NCI-H1092 (cell line): ENCODE results near the gene ALPG.
"Not testable (repeated sequence)": the region's sequence is repeated elsewhere in the genome, so short reads cannot be mapped to it uniquely, and the experiment has no call there.

Experiments
- DNase-seq: peaks from one replicate; lab custom pipeline; 2025; lab: John Stamatoyannopoulos, UW

Gene ALPG

DNA sequence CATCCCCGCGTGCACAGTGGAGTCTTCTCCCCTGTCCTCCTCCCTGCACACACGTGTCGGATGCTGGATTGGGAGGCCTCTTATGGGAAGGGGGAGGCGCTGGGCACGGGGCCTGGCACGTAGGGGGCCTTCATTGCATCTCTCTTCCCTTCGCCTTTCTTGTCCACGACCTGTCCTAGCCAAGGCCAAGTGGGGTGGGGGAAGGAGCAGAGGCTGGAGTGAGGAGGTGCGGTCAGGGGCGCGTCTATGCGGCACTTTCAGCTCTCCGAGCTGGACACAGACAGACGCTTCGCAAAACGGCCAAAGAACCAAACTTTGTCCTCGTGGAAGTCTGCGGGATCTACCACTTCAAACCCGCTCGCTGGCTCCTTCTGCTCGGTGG is 13.4 kb downstream of the ALPG start:
- no peak for DNase-seq

DNA sequence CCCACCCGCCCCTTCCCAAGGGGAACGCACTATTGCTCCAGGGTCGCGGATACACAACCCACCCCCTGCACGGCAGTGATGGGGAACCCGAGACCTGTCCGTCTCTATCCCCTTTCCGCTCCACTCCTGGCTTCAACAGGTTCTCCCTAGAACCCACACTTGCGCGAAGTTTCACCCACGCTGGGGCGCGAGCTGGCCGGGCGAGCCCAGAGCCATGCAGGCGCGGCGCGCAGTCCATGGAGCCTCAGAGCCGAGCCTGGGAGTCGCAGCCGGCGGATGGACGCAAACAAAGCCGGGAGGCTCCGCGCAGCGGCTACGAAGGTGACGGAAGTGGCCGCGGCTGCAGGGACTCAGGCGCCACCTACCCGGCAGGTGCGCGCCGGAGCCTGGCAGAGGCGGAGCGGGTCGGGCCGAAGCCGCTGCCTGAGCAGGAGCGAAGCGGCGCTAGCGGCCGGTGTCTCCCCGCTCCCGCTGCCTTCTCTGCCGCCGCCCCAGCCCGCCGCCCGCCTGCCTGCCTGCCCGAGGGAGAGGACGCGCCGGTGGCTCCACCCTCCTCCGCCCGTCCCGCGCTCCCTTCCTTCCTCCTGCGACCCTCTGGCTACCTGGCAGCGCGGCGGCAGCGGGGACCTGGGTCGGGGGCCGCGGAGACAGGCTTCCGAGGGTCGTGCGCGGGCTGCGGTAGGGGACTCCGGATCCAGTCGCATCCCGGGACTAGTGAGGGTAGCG is 14.0 kb downstream of the ALPG start:
- DNase-seq: no peak

GRCh38 chr2:232421189-232421785 is 14.6 kb downstream of the ALPG start:
- DNase-seq: no peak

DNA sequence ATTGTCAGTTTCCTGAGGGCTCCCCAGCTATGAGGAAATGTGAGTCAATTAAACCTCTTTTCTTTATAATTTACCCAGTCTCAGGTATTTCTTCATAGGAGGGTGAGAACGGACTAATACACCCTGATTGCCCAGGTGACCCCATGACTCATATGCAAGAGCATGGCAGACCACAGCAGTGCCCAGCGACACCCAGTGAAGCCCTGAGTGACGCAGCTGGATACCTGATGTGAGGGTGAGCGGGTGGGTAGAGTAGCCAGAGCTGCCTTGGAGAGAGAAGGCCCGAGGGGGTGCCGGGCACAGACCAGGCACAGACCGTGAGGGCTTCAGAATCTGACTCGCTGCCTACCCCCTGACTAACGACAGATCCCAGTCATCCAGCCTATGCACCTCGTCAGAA is 15.4 kb downstream of the ALPG start:
- DNase-seq: no peak

GRCh38 chr2:232422996-232423395 is 16.4 kb downstream of the ALPG start:
- not testable (repeated sequence) for DNase-seq

DNA sequence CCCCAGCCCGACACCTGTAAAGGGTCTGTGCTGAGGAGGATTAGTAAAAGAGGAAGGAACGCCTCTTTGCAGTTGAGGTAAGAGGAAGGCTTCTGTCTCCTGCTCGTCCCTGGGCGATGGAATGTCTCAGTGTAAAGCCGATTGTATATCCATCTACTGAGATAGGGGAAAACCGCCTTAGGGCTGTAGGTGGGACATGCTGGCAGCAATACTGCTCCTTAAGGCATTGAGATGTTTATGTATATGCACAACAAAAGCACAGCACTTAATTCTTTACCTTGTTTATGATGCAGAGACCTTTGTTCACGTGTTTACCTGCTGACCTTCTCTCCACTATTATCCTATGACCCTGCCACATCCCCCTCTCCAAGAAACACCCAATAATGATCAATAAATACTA is 16.8 kb downstream of the ALPG start:
- DNase-seq: not testable (repeated sequence)

DNA sequence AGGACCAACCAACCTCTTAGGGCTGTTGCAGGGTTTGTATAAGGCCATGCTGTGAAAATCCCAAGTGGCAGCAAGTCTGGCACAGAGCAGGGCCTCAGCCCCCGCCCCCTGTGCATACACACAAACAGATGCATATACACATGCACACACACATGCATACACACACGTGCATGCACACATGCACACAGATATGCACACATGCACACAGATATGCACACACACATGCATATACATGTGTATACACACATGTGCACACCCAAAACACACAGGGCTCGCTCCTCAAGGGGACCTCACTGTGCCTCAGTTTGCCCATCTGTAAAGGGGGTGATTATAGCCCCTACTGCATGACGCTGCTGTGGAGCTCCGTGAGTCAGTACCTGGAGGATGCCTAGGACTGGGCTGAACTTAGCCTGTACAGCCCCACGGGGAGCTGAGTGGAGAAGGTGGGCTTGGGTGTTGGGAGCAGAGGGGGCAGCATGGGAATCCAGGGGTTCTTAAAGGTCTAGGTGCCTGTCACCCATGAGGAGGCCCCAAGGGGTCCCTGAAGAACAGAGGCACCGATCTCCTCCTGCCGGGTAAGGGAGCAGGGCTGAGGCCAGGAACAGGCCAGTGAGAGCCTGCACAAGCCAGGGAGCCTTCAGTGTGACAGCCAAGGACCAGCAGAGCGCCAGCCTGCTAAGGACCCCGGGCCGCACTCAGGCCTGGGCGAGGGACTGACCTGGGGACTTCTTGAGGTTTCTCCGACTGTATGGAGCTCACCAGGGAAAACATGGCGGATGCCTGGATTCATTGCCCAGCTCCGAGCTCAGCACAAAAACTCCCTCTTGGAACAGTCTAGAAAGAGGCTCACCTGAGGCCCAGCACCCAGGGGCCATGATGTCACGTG is 25.3 kb downstream of the ALPG start:
- no peak for DNase-seq

- DNase-seq: no peak
These were observed 26.0 kb downstream of the ALPG start for GRCh38 chr2:232432598-232433184.

DNA sequence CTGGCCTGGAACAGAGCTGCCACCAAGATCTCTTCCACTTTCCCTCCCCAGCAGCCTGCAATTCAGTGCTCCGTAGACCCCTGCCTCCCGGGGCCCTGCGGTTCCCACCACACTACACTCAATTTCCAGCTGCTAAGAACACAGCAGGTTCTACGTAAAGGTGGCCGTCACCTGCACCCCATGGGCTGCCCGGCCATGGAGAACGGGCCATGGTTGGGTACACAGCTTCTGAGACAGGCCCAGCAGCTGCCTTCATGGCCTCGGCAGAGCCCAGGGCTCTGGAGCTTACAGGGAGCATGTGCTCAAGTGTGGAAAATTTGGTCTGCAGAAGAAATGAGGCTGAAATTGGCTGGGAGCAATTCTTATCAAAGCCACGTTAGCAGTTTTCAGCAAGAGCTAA is 27.0 kb downstream of the ALPG start:
- DNase-seq: not testable (repeated sequence)

DNA sequence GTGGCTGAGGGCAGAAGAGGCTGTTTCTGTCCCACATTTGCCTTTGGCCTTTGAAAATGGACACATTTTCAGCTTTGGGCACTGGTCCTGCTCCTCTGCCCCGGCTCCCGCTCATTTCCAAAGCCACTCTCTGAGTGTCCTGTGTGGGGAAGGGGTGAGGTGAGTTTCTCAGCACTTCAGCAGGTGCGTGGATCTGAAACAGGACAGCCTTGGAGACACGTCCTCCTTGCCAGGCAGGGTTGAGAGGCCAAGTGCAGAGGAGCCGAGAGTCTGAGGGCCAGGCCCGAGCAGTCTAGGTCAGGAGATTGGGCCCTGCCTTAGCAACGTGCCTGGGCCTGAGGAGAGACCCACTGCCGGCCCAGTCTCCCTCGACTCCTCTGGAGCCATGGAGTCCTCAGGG is 27.4 kb downstream of the ALPG start:
- DNase-seq: no peak

DNA sequence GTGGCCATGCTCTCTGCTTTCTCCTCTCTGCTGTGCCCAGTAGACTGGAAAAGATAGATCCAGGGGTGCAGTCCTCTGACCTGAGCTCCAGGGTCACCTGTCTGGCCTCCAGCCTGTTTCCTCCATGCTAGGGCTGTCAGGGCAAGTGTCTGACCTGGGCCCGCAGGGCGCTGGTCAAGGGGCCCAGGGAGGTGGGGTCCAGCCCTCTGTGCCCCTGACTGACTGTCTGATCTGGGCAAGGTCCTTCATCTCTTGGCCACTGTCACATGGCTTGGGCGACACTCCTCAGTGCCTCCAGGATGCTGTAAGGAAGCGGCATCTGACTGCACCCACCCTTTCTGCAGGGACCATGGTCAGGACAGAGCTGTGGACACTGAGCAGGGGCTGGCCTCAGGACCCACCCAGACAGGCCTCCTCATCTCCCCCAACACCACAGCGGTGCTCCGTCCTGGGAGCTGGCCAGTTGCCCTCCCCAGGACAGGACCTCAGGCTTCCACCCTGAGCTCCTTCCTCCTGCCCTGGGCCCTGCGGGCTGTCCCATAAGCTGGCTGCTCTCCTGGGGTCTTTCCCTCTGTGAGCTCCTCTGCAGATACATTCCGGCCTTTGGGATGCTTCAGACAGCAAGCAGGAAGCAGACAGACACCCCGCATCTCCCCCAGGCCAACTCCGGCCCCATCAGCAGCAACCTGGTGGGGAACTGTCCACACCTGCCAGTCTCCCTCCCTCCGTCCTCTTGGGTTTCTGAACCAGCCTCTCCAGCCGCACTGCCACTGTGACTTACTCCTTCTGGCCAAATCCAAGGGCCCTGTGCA is 28.1 kb downstream of the ALPG start:
- no peak for DNase-seq

GRCh38 chr2:232435375-232435648 is 28.7 kb downstream of the ALPG start:
- no peak for DNase-seq

DNA sequence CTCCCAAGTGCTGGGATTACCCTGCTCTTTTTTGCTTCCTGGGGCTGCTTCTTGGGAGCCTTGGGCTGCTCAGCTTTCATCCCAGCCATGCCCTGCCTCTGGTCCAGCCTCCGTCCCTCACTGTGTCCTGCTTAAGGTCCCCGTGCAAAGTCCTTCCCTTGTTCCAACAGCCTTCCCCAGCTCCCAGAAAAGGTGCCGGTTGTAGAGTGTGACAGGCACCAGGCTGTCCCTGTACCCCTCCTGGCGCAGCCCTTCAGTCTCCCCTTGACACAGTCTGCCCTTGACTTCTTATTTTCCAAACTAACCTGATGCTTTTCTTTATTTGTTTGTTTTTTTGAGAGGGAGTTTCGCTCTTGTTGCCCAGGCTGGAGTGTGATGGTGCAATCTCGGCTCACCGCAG is 29.2 kb downstream of the ALPG start:
- no peak for DNase-seq

GRCh38 chr2:232436381-232437194 is 29.9 kb downstream of the ALPG start:
- DNase-seq: no peak

- no peak for DNase-seq
These were observed 30.5 kb downstream of the ALPG start for GRCh38 chr2:232437195-232437571.

- no peak for DNase-seq
These were observed 31.4 kb downstream of the ALPG start for GRCh38 chr2:232438091-232438490.

DNA sequence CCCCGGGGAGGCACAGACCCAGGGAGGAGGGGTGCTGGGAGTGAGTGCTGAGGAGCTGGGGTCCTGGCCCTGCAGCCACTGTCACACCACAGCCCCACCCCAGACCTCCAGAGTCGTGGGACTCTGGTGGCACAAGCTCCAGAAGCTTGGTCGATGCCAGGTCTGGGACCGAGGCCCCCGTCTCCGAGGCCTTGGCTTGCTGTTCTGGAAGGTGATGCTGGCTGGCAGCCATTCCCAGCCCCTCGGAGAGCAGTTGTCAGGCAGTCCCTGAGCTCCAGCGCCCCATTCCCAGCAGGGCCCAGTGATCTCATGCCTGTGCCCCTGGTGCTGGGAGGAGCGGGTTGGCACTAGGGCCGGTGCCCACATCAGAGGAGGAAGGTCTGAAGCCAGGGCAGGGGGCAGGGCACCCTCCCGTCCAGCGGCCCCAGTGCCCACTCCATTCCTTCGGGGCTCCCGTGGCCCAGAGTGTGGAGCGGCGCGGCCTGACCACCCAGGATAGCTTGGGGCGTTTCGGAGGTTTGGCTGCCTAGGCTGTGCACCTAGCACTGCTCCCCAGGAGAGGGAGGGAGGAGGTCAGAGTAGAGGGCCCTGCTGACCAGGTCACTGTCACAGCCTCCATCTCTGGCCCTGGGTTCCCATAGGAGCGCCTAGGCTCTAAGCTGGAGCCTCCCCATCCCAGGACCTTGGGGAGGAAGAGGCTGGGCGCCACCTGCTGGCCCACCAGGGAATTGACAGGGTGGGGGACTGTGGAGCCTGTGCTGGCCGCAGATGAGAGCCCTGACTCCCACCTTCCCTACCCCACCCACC is 32.5 kb downstream of the ALPG start:
- DNase-seq: no peak

DNA sequence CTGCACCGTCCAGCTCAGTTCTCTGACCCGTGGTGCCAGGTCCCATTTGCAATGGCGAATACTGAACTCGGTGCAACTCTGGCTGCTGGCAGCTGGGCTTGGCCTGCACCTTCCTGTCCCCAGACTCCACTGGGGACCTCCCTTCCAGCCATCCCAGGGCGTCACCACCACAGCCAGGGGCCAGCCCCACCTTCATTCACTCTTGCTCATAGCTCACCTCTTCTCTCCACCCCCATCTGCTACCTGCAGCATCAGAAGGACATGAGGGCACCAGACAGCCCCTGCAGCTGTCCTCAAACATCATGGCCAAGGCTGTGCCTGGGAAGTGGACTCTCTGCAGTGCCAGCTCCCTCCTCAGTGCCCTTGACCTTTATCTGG is 33.1 kb downstream of the ALPG start:
- no peak for DNase-seq

GRCh38 chr2:232440220-232441018 is 33.8 kb downstream of the ALPG start:
- peak; percentile 39 for DNase-seq
